ENCODE results near the gene AHSG.

DNA sequence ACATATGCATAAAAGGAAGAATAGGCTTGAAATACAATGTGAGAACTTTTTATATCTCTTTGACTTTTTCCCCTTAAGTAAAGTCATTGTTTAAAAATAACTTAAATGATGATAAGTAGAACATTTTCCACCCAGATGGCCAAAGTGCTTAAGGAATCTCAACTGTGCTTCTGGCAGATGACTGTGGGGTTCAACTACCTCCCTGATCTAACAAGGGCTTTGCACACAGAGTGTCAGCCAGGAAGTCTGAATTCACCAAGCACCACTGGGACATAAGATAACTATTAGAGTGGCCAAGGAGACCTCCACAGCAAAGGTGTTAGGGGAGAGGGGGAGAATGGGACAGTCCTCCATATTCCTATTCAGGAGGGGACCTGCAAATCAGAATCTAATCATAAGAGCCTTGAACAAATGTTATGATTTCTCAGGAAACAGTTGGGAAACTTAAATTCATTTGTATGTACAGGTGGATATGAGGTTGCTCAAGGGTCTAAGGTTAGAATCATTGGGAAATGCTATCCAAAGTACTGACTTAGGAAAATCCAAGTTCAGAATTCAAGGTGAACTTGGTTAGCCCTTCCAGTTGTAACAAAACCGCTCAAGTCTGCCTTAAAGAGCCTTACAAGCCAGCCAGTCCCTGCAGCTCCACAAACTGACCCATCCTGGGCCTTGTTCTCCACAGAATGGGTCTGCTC is 27.1 kb downstream of the AHSG start, which contains the start of gene FETUB:
- TF ChIP-seq EZH2 (IDR thresholded peaks at IDR 0.05; ENCODE audit: borderline replicate concordance, insufficient read depth, low read depth, low read length, poor library complexity, severe bottlenecking): no peak
- TF ChIP-seq, protein P1, sequence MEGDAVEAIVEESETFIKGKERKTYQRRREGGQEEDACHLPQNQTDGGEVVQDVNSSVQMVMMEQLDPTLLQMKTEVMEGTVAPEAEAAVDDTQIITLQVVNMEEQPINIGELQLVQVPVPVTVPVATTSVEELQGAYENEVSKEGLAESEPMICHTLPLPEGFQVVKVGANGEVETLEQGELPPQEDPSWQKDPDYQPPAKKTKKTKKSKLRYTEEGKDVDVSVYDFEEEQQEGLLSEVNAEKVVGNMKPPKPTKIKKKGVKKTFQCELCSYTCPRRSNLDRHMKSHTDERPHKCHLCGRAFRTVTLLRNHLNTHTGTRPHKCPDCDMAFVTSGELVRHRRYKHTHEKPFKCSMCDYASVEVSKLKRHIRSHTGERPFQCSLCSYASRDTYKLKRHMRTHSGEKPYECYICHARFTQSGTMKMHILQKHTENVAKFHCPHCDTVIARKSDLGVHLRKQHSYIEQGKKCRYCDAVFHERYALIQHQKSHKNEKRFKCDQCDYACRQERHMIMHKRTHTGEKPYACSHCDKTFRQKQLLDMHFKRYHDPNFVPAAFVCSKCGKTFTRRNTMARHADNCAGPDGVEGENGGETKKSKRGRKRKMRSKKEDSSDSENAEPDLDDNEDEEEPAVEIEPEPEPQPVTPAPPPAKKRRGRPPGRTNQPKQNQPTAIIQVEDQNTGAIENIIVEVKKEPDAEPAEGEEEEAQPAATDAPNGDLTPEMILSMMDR (IDR thresholded peaks at IDR 0.05): no peak

Data from B cell (primary cell).